ENCODE results near the gene TASOR. TPM values are rescaled to one million over a fixed set of nuclear protein-coding genes. Genes with fewer than 3 reads are reported as not detected.

The TASOR gene
- total and polyA plus RNA-seq, 4 donors = 12.8 to 71.9 (median 36.4) TPM

GRCh38 chr3:56677286-56677685 lies 5.8 kb downstream of the TASOR start:
- ATAC-seq (ENCODE audit: low FRiP score) = no peak
- DNase-seq = no peak
- no peak overlapping the region for H3K4me3 ChIP-seq (ENCODE audit: low read length in 2 of 2)
- intact Hi-C loops (cut with DNase I) = no loop called here
- H3K4me1 ChIP-seq (ENCODE audit: control insufficient read depth in 1 of 2, insufficient read depth in 2 of 2, low read length in 2 of 2) = no peaks in the 10 kb centered on the region
- H3K9me3 ChIP-seq (ENCODE audit: control insufficient read depth, low read length) = no peaks in the 10 kb centered on the region
- WGBS, 2 donors = 49 to 56% methylated on average over 1 of the region's 1 CpG
- H3K36me3 ChIP-seq (ENCODE audit: control insufficient read depth in 1 of 2, insufficient read depth in 2 of 2, low read length in 1 of 2) = no peaks in the 10 kb centered on the region
- no peak overlapping the region for H3K27ac ChIP-seq (ENCODE audit: low read depth in 1 of 2, low read length in 2 of 2)
- H3K27me3 ChIP-seq (ENCODE audit: control insufficient read depth in 1 of 2, insufficient read depth in 2 of 2, low read length in 1 of 2) = no peaks in the 10 kb centered on the region

- H3K4me1 ChIP-seq (ENCODE audit: control insufficient read depth in 1 of 2, insufficient read depth in 2 of 2, low read length in 2 of 2) = no peaks in the 10 kb centered on the region
- no peaks in the 10 kb centered on the region for H3K9me3 ChIP-seq (ENCODE audit: control insufficient read depth, low read length)
- WGBS, 2 donors = 65 to 75% methylated on average over 2 of the region's 2 CpGs
- no peak for ATAC-seq (ENCODE audit: low FRiP score)
- DNase-seq = no peak
- intact Hi-C loops (cut with DNase I) = no loop called here
- H3K4me3 ChIP-seq (ENCODE audit: low read length in 2 of 2) = no peak overlapping the region
- H3K27ac ChIP-seq (ENCODE audit: low read depth in 1 of 2, low read length in 2 of 2) = no peak overlapping the region
- H3K36me3 ChIP-seq (ENCODE audit: control insufficient read depth in 1 of 2, insufficient read depth in 2 of 2, low read length in 1 of 2) = no peaks in the 10 kb centered on the region
- H3K27me3 ChIP-seq (ENCODE audit: control insufficient read depth in 1 of 2, insufficient read depth in 2 of 2, low read length in 1 of 2) = no peaks in the 10 kb centered on the region
These were observed 9.1 kb downstream of the TASOR start for GRCh38 chr3:56673781-56674457.

GRCh38 chr3:56667973-56668579 lies 15.0 kb downstream of the TASOR start:
- Histone ChIP-seq H3K36me3 (ENCODE audit: control insufficient read depth in 1 of 2, insufficient read depth in 2 of 2, low read length in 1 of 2) (peaks cover 8 to 9% of the 10 kb centered on the region in 2 donors), H3K9me3 (ENCODE audit: control insufficient read depth, low read length) (no peaks in the 10 kb centered on the region), H3K27me3 (ENCODE audit: control insufficient read depth in 1 of 2, insufficient read depth in 2 of 2, low read length in 1 of 2) (no peaks in the 10 kb centered on the region), H3K27ac (ENCODE audit: low read depth in 1 of 2, low read length in 2 of 2) (no peak overlapping the region), H3K4me1 (ENCODE audit: control insufficient read depth in 1 of 2, insufficient read depth in 2 of 2, low read length in 2 of 2) (no peaks in the 10 kb centered on the region), H3K4me3 (ENCODE audit: low read length in 2 of 2) (no peak overlapping the region)
- no peak for ATAC-seq (ENCODE audit: low FRiP score)
- DNase-seq = no peak
- intact Hi-C loops (cut with DNase I) = no loop called here
- WGBS, 2 donors = 58 to 68% methylated on average over 3 of the region's 3 CpGs

- peaks cover 9 to 10% of the 10 kb centered on the region in 2 donors for H3K36me3 ChIP-seq (ENCODE audit: control insufficient read depth in 1 of 2, insufficient read depth in 2 of 2, low read length in 1 of 2)
- no peaks in the 10 kb centered on the region for H3K9me3 ChIP-seq (ENCODE audit: control insufficient read depth, low read length)
- no peak for DNase-seq
- no peaks in the 10 kb centered on the region for H3K4me1 ChIP-seq (ENCODE audit: control insufficient read depth in 1 of 2, insufficient read depth in 2 of 2, low read length in 2 of 2)
- 98% methylated on average over 2 of the region's 2 CpGs for WGBS, 2 donors
- H3K27ac ChIP-seq (ENCODE audit: low read depth in 1 of 2, low read length in 2 of 2) = no peak overlapping the region
- no peaks in the 10 kb centered on the region for H3K27me3 ChIP-seq (ENCODE audit: control insufficient read depth in 1 of 2, insufficient read depth in 2 of 2, low read length in 1 of 2)
- intact Hi-C loops (cut with DNase I) = no loop called here
- no peak overlapping the region for H3K4me3 ChIP-seq (ENCODE audit: low read length in 2 of 2)
- ATAC-seq (ENCODE audit: low FRiP score) = no peak
These were observed 18.2 kb downstream of the TASOR start for GRCh38 chr3:56664823-56665222.

- Histone ChIP-seq H3K27ac (ENCODE audit: low read depth in 1 of 2, low read length in 2 of 2) (no peak overlapping the region), H3K4me1 (ENCODE audit: control insufficient read depth in 1 of 2, insufficient read depth in 2 of 2, low read length in 2 of 2) (no peaks in the 10 kb centered on the region), H3K4me3 (ENCODE audit: low read length in 2 of 2) (no peak overlapping the region), H3K36me3 (ENCODE audit: control insufficient read depth in 1 of 2, insufficient read depth in 2 of 2, low read length in 1 of 2) (peaks cover 6 to 7% of the 10 kb centered on the region in 2 donors), H3K9me3 (ENCODE audit: control insufficient read depth, low read length) (no peaks in the 10 kb centered on the region), H3K27me3 (ENCODE audit: control insufficient read depth in 1 of 2, insufficient read depth in 2 of 2, low read length in 1 of 2) (no peaks in the 10 kb centered on the region)
- DNase-seq (no peak), ATAC-seq (ENCODE audit: low FRiP score) (no peak)
- intact Hi-C loops (cut with DNase I) = no loop called here
- 91 to 92% methylated on average over 1 of the region's 1 CpG for WGBS, 2 donors
These were observed 27.4 kb downstream of the TASOR start for GRCh38 chr3:56655709-56656108.

GRCh38 chr3:56654460-56654859 lies 28.6 kb downstream of the TASOR start:
- no peak overlapping the region for H3K4me3 ChIP-seq (ENCODE audit: low read length in 2 of 2)
- ATAC-seq (ENCODE audit: low FRiP score) (no peak), DNase-seq (no peak)
- intact Hi-C loops (cut with DNase I) = no loop called here
- 92 to 100% methylated on average over 1 of the region's 1 CpG for WGBS, 2 donors
- H3K9me3 ChIP-seq (ENCODE audit: control insufficient read depth, low read length) = no peaks in the 10 kb centered on the region
- H3K4me1 ChIP-seq (ENCODE audit: control insufficient read depth in 1 of 2, insufficient read depth in 2 of 2, low read length in 2 of 2) = peaks cover 0 to 1% of the 10 kb centered on the region in 2 donors
- no peaks in the 10 kb centered on the region for H3K27me3 ChIP-seq (ENCODE audit: control insufficient read depth in 1 of 2, insufficient read depth in 2 of 2, low read length in 1 of 2)
- H3K27ac ChIP-seq (ENCODE audit: low read depth in 1 of 2, low read length in 2 of 2) = no peak overlapping the region
- H3K36me3 ChIP-seq (ENCODE audit: control insufficient read depth in 1 of 2, insufficient read depth in 2 of 2, low read length in 1 of 2) = peaks cover 6 to 7% of the 10 kb centered on the region in 2 donors

- WGBS, 2 donors = 89 to 90% methylated on average over 2 of the region's 2 CpGs
- peaks cover 0 to 1% of the 10 kb centered on the region in 2 donors for H3K4me1 ChIP-seq (ENCODE audit: control insufficient read depth in 1 of 2, insufficient read depth in 2 of 2, low read length in 2 of 2)
- H3K27me3 ChIP-seq (ENCODE audit: control insufficient read depth in 1 of 2, insufficient read depth in 2 of 2, low read length in 1 of 2) = no peaks in the 10 kb centered on the region
- no peak overlapping the region for H3K27ac ChIP-seq (ENCODE audit: low read depth in 1 of 2, low read length in 2 of 2)
- no peak overlapping the region for H3K4me3 ChIP-seq (ENCODE audit: low read length in 2 of 2)
- no peak for DNase-seq
- H3K9me3 ChIP-seq (ENCODE audit: control insufficient read depth, low read length) = no peaks in the 10 kb centered on the region
- intact Hi-C loops (cut with DNase I) = no loop called here
- H3K36me3 ChIP-seq (ENCODE audit: control insufficient read depth in 1 of 2, insufficient read depth in 2 of 2, low read length in 1 of 2) = peaks cover 0 to 6% of the 10 kb centered on the region in 2 donors
- ATAC-seq (ENCODE audit: low FRiP score) = no peak
These were observed 37.7 kb downstream of the TASOR start for GRCh38 chr3:56645407-56645806.

GRCh38 chr3:56633602-56634535 lies 49.2 kb downstream of the TASOR start:
- peaks cover 0 to 2% of the 10 kb centered on the region in 2 donors for H3K36me3 ChIP-seq (ENCODE audit: control insufficient read depth in 1 of 2, insufficient read depth in 2 of 2, low read length in 1 of 2)
- H3K9me3 ChIP-seq (ENCODE audit: control insufficient read depth, low read length) = no peaks in the 10 kb centered on the region
- H3K27ac ChIP-seq (ENCODE audit: low read depth in 1 of 2, low read length in 2 of 2) = no peak overlapping the region
- no peak for DNase-seq
- intact Hi-C loops (cut with DNase I) = no loop called here
- no peak for ATAC-seq (ENCODE audit: low FRiP score)
- H3K4me3 ChIP-seq (ENCODE audit: low read length in 2 of 2) = no peak overlapping the region
- WGBS, 2 donors = 86 to 87% methylated on average over 9 of the region's 9 CpGs
- no peaks in the 10 kb centered on the region for H3K4me1 ChIP-seq (ENCODE audit: control insufficient read depth in 1 of 2, insufficient read depth in 2 of 2, low read length in 2 of 2)
- no peaks in the 10 kb centered on the region for H3K27me3 ChIP-seq (ENCODE audit: control insufficient read depth in 1 of 2, insufficient read depth in 2 of 2, low read length in 1 of 2)
